ENCODE data around the gene AKT1. TPM values are rescaled to one million over a fixed set of nuclear protein-coding genes. Genes with fewer than 3 reads are reported as not detected.

AKT1 gene
- total RNA-seq, 1 donor from 2014 or later = 155 TPM

DNA sequence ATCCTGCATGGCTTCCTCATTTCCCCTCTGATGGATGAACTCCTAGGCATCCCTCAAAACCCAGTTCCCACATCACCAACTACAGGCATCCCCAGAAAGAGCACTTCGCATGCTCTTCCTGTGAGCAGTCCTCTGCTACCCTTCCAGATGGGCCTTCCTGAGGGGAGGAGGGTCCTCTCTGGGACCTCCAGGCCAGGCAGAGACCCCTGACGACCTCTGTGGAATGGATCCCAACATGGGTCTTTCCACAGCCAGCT, 1.9 kb downstream of the AKT1 start:
- Histone ChIP-seq H3K4me3 (ENCODE audit: insufficient read depth, low read depth, low read length) (peak overlapping the region; percentile 87), H3K27me3 (ENCODE audit: insufficient read depth, low read length) (peaks cover 3% of the 10 kb centered on the region), H3K79me2 (ENCODE audit: insufficient read depth, low read length) (peaks cover 65% of the 10 kb centered on the region), H3K27ac (ENCODE audit: low read depth, low read length) (no peak overlapping the region), H2AFZ (ENCODE audit: low read depth, low read length) (no peak overlapping the region), H3K4me2 (ENCODE audit: low read length) (peak overlapping the region; percentile 98), H3K9ac (ENCODE audit: low read length) (peak overlapping the region; percentile 89), H4K20me1 (ENCODE audit: insufficient read depth, low read length) (peaks cover 62% of the 10 kb centered on the region), H3K4me1 (ENCODE audit: insufficient read depth, low read length) (peaks cover 17% of the 10 kb centered on the region), H3K9me3 (ENCODE audit: insufficient read depth, low read depth, low read length) (no peaks in the 10 kb centered on the region), H3K36me3 (ENCODE audit: insufficient read depth, low read length) (no peaks in the 10 kb centered on the region)
- Mint-ChIP-seq H3K27me3 (ENCODE audit: low read depth, unreplicated experiment) (no peaks in the 10 kb centered on the region), H3K9me3 (ENCODE audit: unreplicated experiment) (no peaks in the 10 kb centered on the region), H3K4me3 (ENCODE audit: unreplicated experiment) (peak overlapping the region; percentile 95), H3K4me1 (ENCODE audit: low read depth, unreplicated experiment) (peaks cover 17% of the 10 kb centered on the region), H3K36me3 (ENCODE audit: low read depth, unreplicated experiment) (peaks cover 5% of the 10 kb centered on the region), H3K27ac (ENCODE audit: unreplicated experiment) (no peak overlapping the region)
- DNase-seq (ENCODE audit: low read depth) (no peak), FAIRE-seq (no peak)
- no peak for TF ChIP-seq EZH2 (IDR thresholded peaks at IDR 0.05; ENCODE audit: insufficient read depth, low read length)
- TF ChIP-seq, protein P1, sequence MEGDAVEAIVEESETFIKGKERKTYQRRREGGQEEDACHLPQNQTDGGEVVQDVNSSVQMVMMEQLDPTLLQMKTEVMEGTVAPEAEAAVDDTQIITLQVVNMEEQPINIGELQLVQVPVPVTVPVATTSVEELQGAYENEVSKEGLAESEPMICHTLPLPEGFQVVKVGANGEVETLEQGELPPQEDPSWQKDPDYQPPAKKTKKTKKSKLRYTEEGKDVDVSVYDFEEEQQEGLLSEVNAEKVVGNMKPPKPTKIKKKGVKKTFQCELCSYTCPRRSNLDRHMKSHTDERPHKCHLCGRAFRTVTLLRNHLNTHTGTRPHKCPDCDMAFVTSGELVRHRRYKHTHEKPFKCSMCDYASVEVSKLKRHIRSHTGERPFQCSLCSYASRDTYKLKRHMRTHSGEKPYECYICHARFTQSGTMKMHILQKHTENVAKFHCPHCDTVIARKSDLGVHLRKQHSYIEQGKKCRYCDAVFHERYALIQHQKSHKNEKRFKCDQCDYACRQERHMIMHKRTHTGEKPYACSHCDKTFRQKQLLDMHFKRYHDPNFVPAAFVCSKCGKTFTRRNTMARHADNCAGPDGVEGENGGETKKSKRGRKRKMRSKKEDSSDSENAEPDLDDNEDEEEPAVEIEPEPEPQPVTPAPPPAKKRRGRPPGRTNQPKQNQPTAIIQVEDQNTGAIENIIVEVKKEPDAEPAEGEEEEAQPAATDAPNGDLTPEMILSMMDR (IDR thresholded peaks at IDR 0.05; ENCODE audit: insufficient read depth, low read depth, low read length) = no peak

DNA sequence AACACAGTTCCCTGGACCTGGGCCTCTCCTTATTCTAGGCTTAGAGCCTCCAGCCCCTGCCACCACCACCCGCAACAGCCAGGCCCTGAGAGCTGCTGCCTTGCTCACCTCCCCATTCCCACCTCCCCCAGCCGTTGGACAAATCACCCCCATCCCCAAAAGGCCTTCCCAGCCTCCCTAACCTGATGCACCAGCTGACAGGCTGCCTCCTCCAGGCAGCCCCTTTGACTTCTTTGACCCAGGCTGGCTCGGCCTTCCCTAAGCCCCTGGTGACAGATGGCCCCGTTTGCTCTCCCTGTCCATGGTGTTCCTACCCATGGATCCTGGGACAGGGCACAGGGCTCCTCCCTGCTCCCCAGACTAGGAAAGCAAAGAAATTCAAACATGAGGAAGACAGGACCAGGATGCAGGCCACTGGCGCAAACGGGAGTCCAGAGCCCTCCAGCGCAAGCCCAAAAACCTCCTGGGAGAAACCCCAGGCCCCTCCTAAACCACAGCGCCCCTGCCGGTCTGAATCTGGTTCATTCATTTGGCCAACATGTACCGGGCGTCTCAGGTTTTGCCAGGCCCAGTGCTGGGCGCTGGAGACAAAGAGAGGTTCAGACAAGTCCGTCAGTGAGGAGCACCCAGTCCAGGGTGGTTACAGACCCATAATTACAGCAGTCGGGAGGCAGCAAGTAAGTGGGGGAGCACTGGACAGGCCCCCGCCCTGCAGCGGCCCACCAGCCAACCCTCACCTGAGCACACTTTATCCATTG, 2.4 kb downstream of the AKT1 start:
- DNase-seq (ENCODE audit: low read depth) = no peak
- Histone ChIP-seq H2AFZ (ENCODE audit: low read depth, low read length) (no peak overlapping the region), H3K36me3 (ENCODE audit: insufficient read depth, low read length) (no peaks in the 10 kb centered on the region), H3K4me2 (ENCODE audit: low read length) (peak overlapping the region; percentile 98), H4K20me1 (ENCODE audit: insufficient read depth, low read length) (peaks cover 67% of the 10 kb centered on the region), H3K27ac (ENCODE audit: low read depth, low read length) (no peak overlapping the region), H3K4me1 (ENCODE audit: insufficient read depth, low read length) (peaks cover 17% of the 10 kb centered on the region), H3K9me3 (ENCODE audit: insufficient read depth, low read depth, low read length) (no peaks in the 10 kb centered on the region), H3K9ac (ENCODE audit: low read length) (peak overlapping the region; percentile 89), H3K79me2 (ENCODE audit: insufficient read depth, low read length) (peaks cover 70% of the 10 kb centered on the region), H3K4me3 (ENCODE audit: insufficient read depth, low read depth, low read length) (peak overlapping the region; percentile 87), H3K27me3 (ENCODE audit: insufficient read depth, low read length) (peaks cover 2% of the 10 kb centered on the region)
- TF ChIP-seq EZH2 (IDR thresholded peaks at IDR 0.05; ENCODE audit: insufficient read depth, low read length) = no peak
- H3K27ac Mint-ChIP-seq (ENCODE audit: unreplicated experiment) = peak overlapping the region; percentile 18
- H3K4me1 Mint-ChIP-seq (ENCODE audit: low read depth, unreplicated experiment) = peaks cover 17% of the 10 kb centered on the region
- no peaks in the 10 kb centered on the region for H3K9me3 Mint-ChIP-seq (ENCODE audit: unreplicated experiment)
- peak overlapping the region; percentile 95 for H3K4me3 Mint-ChIP-seq (ENCODE audit: unreplicated experiment)
- FAIRE-seq = no peak
- peaks cover 5% of the 10 kb centered on the region for H3K36me3 Mint-ChIP-seq (ENCODE audit: low read depth, unreplicated experiment)
- H3K27me3 Mint-ChIP-seq (ENCODE audit: low read depth, unreplicated experiment) = no peaks in the 10 kb centered on the region

GRCh38 chr14:104792101-104792884, 3.3 kb downstream of the AKT1 start:
- Histone ChIP-seq H3K9ac (ENCODE audit: low read length) (no peak overlapping the region), H3K9me3 (ENCODE audit: insufficient read depth, low read depth, low read length) (no peaks in the 10 kb centered on the region), H2AFZ (ENCODE audit: low read depth, low read length) (no peak overlapping the region), H3K4me2 (ENCODE audit: low read length) (peak overlapping the region; percentile 98), H3K4me1 (ENCODE audit: insufficient read depth, low read length) (peaks cover 17% of the 10 kb centered on the region), H3K4me3 (ENCODE audit: insufficient read depth, low read depth, low read length) (no peak overlapping the region), H4K20me1 (ENCODE audit: insufficient read depth, low read length) (peaks cover 75% of the 10 kb centered on the region), H3K27ac (ENCODE audit: low read depth, low read length) (no peak overlapping the region), H3K27me3 (ENCODE audit: insufficient read depth, low read length) (no peaks in the 10 kb centered on the region), H3K79me2 (ENCODE audit: insufficient read depth, low read length) (peaks cover 78% of the 10 kb centered on the region), H3K36me3 (ENCODE audit: insufficient read depth, low read length) (no peaks in the 10 kb centered on the region)
- TF ChIP-seq EZH2 (IDR thresholded peaks at IDR 0.05; ENCODE audit: insufficient read depth, low read length) = no peak
- TF ChIP-seq, protein P1 (IDR thresholded peaks at IDR 0.05; ENCODE audit: insufficient read depth, low read depth, low read length) = no peak
- peaks cover 5% of the 10 kb centered on the region for H3K36me3 Mint-ChIP-seq (ENCODE audit: low read depth, unreplicated experiment)
- H3K4me1 Mint-ChIP-seq (ENCODE audit: low read depth, unreplicated experiment) = peaks cover 14% of the 10 kb centered on the region
- no peaks in the 10 kb centered on the region for H3K9me3 Mint-ChIP-seq (ENCODE audit: unreplicated experiment)
- FAIRE-seq (no peak), DNase-seq (ENCODE audit: low read depth) (no peak)
- no peaks in the 10 kb centered on the region for H3K27me3 Mint-ChIP-seq (ENCODE audit: low read depth, unreplicated experiment)
- no peak overlapping the region for H3K4me3 Mint-ChIP-seq (ENCODE audit: unreplicated experiment)
- H3K27ac Mint-ChIP-seq (ENCODE audit: unreplicated experiment) = no peak overlapping the region
